Measurements from ENCODE around the gene NXT1. TPM values are rescaled to one million over a fixed set of nuclear protein-coding genes. Genes with fewer than 3 reads are reported as not detected.

NXT1 gene
- total RNA-seq, 2 experiments from 2014 or later: 31.9 to 36.9 TPM

Other genes with a start within 250 kb of the NXT1 start
- gene GZF1, start 11.4 kb downstream of the NXT1 start, total RNA-seq: 1 to 10 TPM; 2.9 to 3.3 TPM
- 1 to 10 TPM; 5.4 to 7.6 TPM for gene NAPB, start 70.7 kb downstream of the NXT1 start, total RNA-seq
- gene CSTL1, start 88.9 kb downstream of the NXT1 start, total RNA-seq: not detected
- gene CST11, start 102.1 kb downstream of the NXT1 start, total RNA-seq: not detected
- not detected for gene CST8, start 140.3 kb downstream of the NXT1 start, total RNA-seq
- gene CST9L, start 217.7 kb downstream of the NXT1 start, total RNA-seq: not detected